Islet precursor cell (in vitro differentiated cells): Measurements from ENCODE around the gene CYTH3.
"Not testable (repeated sequence)": the region's sequence is repeated elsewhere in the genome, so short reads cannot be mapped to it uniquely, and the experiment has no call there.

Experiments
- DNase-seq: peaks from one replicate; pipeline ENCODE4 v3.0.0-alpha.2; 2018

Gene CYTH3

GRCh38 chr7:6163402-6163801 is 109.0 kb downstream of the CYTH3 start:
- DNase-seq = no peak

DNA sequence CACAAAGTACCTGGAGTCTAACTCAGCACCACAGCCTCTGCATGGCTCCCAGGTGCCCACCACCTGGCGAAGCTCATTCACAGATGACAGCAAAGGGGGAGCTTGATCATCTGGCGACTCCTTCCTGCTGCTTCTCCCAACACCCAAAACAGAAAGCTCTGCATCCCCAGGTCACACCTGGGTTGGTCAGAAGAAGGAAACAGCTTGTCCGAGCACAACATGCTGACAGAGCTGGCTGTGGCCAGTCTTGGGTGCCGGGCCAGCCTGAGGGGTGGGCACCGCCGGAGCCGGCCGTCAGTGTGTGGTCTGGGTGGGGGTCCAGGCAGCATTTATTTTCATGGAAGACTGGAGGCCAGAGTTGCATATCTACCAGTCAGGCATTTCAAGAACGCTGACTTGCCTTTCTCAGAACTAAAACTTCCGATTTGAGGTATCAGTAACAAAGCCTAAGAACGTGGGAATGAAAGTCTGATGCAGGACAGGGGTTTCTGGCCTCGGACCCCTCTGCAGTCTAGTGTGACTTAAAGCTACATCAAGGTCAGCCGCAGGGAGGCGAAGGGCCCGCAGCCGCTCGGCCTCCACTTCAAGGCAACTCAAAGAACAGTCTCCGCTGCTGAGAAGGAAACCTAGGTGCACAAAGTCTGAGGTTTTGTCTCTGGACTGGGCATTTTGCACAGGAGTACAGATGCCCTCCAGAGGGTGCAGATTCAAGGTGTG is 109.6 kb downstream of the CYTH3 start:
- no peak for DNase-seq

- DNase-seq = no peak
These were observed 110.1 kb downstream of the CYTH3 start for GRCh38 chr7:6162331-6162620.

- DNase-seq = no peak
These were observed 110.7 kb downstream of the CYTH3 start for GRCh38 chr7:6161463-6162330.

GRCh38 chr7:6160191-6160623 is 112.2 kb downstream of the CYTH3 start:
- peak; percentile 86 for DNase-seq

GRCh38 chr7:6159524-6160031 is 112.8 kb downstream of the CYTH3 start:
- DNase-seq = no peak

DNA sequence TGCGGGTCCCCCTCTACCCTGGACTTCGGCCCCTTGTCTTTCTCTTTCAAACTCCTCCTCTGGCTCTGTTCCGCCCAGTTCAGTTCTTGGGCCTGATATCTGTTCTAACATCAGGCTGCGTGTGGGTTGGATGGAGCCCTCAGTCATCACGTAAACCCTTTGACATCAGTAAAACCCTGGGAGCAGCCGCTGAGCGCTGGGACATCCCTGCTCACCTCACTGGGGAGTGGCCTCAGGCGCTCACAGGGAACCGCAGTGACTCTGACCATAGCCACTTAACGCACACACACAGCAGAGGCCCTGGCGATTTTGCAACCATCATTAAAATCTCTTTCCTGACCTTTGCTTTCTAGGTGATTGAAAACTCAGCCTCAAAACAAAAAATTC is 113.3 kb downstream of the CYTH3 start:
- DNase-seq = peak; percentile 63

- peak; percentile 54 for DNase-seq
These were observed 113.9 kb downstream of the CYTH3 start for GRCh38 chr7:6158424-6159096.

DNA sequence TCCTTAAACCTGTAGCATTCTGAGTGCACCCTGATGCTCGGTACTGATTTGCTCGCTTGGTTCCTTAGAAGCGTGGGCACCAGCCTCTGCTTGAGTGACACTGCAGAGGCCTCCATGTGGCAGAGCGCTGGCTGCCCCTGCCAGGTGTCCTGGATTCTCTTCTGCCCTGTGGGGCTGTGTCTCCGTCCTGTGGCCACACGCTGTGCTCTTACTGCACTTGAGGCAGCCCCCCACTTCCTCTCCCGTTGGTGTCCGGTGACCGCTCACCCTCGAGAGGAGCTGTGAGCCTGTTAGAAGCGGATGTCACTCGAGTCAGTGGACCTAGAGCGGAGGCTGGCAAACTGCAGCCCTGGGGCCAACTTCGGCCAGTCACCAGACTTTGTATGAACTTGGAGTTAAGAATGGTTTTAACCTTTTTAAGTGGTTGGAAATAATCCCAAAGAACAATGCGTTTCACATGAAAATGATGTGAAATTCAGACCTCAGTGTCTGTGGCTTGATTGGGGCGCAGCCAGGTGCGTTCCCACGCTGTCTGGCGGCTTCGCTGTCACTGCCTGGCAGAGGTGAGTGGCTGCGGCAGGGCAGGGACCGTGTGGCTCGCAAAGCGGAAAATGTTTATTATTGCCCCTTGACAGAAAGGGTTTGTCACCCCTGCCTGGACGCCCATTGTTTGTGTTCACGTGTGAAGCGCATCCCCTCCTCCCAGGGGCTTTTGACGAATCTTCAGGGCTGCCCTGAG is 114.6 kb downstream of the CYTH3 start:
- DNase-seq = no peak

GRCh38 chr7:6156734-6157133 is 115.7 kb downstream of the CYTH3 start:
- no peak for DNase-seq

- DNase-seq = no peak
These were observed 116.8 kb downstream of the CYTH3 start for GRCh38 chr7:6155596-6155995.

- no peak for DNase-seq
These were observed 117.7 kb downstream of the CYTH3 start for GRCh38 chr7:6154542-6155404.

- no peak for DNase-seq
These were observed 118.5 kb downstream of the CYTH3 start for GRCh38 chr7:6153646-6154541.

DNA sequence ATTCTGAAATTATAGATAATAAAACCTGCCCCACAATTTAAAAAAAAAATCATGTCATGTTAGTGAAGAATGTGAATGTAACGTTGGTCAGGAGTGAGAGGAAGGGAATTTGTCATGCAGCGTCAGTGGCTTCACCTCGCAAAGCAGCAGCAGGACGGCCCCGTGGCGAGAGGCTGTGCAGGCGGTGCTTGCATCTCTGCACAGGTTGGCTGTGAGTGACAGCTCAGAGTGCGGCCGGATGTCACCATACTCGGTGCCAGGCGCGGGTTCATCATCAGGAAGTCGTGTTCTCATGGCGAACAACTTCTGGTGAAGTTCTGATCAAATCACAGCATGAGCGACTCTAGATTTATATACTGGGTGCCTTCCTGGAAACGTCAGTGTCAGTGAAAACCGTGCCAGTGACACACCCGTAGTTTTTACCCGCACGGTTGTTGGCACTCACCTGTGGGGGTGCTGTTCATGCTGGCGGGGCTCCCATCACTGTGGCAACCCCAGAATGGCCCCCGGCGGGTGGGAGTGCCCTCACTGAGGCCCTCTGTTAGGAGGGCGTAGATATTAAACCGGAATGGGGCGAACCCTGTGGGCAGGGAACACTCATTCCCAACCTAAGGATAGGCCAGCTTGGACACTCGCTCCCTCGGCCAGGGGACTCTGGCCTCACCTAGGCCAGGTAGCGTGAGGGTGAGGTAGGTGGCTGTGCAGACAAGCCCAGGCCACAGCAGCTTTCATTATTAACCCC is 120.3 kb downstream of the CYTH3 start:
- no peak for DNase-seq

DNA sequence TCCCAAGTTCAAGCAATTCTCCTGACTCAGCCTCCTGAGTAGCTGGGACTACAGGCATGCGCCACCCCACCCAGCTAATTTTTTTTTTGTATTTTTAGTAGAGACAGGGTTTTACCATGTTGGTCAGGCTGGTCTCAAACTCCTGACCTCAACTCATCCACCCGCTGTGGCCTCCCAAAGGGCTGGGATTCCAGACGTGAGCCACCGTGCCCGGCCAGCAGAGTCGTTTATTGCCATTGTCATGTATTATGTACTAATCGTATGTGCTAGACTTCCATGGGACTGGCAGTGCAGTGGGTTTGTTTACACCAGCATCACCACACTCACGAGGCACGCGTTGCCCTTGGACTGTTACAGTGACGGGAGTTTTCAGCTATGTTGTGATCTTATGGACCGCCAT is 120.9 kb downstream of the CYTH3 start:
- not testable (repeated sequence) for DNase-seq

GRCh38 chr7:6149996-6150395 is 122.4 kb downstream of the CYTH3 start:
- DNase-seq = no peak

DNA sequence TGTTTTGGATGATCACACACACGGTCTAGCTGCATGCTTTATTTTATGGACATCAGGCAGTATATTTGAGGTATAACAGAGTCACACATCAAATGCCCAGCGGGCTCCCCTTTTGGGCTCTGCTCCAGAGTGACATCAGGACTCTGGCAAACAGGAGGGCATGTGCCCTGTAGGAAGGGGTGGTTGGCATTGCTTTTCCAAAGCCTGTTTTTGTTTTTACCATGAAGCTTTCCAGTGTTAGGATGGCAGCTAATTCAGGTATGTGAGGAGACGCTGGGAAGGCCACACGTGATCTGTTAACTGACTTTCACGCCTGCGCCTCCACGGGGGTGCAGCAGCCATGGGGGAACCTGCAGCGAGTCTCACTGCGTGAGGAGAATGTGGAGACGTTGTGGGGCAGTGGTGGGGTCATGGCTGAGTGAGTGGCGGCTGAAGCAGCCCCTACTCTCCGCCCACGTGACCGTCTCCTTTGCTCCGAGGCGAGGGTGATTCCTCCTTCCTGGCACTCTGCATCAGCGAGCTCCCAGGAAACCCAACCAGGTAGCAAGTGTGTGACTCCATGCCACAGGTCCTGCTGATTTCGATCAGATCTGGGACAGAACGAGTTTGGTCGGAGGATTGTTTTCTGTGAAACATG is 123.6 kb downstream of the CYTH3 start:
- no peak for DNase-seq

DNA sequence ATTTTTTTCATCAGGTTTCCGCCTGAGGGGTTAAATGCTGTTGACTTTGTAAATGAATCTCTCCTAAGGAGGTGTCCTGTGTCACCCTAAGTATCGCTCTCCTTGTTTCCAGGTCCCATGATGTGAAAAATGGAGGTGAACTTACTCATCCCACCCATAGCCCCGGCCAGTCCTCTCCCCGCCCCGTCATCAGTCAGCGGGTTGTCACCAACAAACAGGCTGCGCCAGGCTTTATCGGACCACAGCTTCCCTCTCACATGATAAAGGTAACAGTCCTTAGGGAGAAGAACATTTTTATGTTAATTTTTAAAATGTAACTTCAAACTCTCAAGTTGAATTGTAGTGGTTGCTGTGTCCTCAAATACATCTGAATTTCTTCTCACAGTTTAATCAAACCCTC is 124.8 kb downstream of the CYTH3 start:
- DNase-seq = no peak

- DNase-seq = no peak
These were observed 125.8 kb downstream of the CYTH3 start for GRCh38 chr7:6146666-6147065.

DNA sequence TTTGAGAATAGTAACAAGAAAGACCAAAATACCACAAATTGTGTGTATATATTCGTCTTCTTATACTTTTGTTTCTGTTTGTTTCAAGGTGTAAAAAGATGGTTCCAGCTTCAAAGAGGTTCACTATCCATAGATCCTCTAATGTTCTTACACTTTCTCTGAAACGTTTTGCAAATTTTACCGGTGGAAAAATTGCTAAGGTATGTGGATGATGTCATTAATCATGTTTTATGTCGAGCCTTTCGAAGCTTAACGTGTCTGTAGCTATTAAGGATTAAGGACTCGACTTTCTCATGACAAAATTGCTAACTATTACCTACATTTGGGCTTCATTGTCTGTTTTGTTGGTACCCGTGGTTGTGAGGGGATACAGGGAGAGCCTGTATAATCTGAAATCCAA is 128.4 kb downstream of the CYTH3 start:
- DNase-seq = no peak
